AML-193 (cell line): ENCODE measurements around the gene IER3.

ENCODE experiments used
- DNase-seq, 2 experiments: peaks; one replicate each; lab custom pipeline; 2025; lab: John Stamatoyannopoulos, UW

The IER3 gene, protein sequence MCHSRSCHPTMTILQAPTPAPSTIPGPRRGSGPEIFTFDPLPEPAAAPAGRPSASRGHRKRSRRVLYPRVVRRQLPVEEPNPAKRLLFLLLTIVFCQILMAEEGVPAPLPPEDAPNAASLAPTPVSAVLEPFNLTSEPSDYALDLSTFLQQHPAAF

DNA sequence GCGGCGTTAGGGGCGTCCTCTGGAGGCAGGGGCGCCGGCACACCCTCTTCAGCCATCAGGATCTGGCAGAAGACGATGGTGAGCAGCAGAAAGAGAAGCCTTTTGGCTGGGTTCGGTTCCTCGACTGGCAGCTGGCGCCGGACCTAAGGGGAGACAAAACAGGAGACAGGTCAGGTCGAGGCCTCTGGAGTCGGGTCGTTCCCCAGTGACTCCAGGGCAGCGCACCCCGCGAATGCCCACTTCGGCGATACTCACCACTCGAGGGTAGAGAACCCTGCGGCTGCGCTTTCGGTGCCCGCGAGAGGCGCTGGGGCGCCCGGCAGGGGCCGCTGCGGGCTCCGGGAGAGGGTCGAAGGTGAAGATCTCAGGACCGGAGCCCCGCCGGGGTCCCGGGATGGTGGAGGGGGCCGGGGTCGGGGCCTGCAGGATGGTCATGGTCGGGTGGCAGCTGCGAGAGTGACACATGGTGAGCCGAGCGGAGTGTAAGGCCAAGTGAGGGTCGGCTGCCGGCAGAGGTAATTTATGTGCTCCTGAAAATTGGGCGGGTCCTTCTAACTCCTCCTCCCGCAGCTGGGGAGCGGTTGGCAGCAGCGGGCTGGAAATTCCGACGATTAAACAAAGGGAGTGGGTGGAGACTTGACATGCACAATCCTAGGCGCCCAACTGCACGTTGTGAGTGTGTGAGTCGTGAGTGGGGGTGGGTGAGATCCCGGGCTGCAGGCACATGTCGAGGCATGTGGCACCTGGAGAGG lies at the start of gene IER3:
Gene IER3, minus strand, starts transcription at position 494 of the 752 bp plus-strand sequence. Its CDS starts 29 bp downstream, at position 465.
- peak; percentile 45 to 58 for DNase-seq

DNA sequence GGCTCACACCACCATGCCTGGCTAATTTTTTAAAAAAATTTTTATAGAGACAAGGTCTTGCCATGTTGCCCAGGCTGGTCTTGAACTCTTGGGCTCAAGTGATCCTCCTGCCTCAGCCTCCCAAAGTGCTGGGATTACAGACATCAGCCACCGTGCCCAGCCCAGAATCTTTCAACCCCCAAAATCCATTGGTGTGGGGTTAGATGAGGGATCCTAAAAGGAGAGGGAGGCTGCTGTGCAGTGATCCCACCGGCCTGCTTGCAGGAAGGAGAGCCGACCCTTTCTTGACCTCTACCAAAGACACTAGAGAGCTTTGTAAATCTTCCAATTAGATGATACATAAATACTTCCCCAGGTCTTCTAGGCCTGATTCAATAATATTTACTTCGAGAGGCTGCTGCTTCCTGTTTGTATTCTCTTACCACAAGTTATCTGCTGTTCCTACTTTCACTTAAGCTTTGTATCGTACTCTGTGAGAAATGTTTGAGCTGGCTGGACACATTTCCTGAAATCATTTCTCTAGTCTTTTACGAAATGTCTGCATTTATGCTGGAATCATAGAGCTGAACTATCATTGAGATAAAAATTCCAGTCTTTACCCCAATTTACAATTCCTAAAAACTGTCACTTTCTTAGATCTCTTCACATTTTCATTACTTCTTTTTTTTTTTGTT lies 49.3 kb upstream of the IER3 start:
- DNase-seq: peak; percentile 23 to 42

DNA sequence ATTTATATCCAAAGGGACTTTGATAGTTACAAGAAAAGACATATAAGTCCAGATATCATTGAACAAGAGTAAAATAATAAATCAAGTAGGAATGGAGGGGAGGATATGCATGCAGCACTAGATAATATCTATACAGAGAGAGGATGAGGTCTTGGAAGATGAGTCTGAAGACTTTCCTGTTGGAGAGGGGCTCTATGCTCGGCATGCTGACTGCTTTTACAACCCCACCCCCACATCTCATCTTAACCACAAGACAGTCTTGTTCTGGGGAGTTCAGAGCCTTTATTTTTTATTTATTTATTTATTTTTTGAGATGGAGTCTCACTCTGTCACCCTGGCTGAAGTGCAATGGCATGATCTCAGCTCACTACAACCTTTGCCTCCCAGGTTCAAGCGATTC lies 48.4 kb upstream of the IER3 start:
- no peak for DNase-seq

DNA sequence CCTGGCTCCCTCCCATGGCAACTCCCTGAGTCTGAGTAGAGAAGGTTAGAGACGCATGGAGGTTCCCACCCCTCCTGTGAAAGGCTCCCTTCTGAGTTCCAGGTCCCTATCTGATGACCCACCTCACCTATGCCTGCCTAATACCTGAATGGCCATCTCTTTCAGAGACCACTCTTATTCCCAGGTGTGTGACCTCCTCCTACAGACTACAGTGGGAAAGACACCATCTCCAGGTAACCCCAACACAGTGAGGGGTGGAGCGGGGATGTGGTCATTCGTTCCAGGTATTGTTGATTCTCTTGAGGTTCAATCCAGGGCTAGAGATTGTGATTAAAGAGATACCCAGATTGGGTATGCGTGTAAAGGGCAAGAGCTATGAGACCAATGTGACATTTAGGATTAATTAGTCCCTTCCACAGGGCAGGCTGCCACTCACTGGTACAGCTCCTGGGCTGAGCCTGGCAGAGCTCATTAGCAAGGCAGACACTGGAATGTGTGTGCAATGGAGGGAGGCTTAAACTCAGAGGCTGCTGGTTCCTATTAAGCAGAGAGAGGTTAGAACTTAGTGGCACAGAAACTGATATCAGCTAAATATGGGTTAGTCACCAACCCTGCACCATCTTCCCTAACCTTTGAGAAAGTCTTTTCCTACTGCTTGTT lies 46.5 kb upstream of the IER3 start:
- no peak for DNase-seq

DNA sequence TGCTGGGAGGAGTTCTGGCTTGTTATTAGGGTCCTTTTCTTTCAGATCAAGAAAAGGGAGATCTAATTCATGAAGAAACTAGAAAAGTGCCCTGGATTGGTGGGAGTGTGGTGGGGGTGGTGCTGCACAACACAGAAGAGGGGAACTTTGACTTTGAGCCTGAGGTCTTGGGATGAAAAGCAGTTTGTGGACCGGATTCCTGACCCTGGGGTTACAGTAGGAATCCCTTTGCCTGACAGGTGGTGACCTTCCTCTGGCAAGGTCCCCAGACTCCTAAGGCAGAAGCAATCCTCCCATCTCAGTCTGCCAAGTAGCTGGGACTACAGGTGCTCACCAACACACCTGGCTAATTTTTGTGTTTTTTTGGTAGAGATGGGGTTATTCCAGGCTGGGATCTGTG lies 45.3 kb upstream of the IER3 start:
- DNase-seq: no peak

DNA sequence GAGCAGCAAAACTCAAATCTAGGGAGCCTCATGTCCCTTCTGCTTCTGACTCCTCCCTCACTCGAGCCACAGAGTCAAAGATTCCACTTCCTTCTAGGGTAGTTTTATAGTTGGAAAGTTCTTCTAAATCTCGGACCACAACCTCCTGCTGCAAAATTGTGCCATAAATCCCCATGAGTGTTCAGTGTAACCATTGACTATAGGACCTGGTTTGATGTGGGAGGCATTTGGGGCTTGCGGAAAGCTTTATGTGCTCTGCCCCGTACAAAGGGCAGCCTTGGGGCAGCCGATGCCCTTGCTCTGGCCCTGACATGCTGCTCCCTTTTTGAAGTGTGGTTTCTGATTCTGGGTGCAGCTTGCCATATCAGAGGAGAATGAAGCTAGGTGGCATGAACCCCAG lies 43.6 kb upstream of the IER3 start:
- peak; percentile 87 to 88 for DNase-seq

DNA sequence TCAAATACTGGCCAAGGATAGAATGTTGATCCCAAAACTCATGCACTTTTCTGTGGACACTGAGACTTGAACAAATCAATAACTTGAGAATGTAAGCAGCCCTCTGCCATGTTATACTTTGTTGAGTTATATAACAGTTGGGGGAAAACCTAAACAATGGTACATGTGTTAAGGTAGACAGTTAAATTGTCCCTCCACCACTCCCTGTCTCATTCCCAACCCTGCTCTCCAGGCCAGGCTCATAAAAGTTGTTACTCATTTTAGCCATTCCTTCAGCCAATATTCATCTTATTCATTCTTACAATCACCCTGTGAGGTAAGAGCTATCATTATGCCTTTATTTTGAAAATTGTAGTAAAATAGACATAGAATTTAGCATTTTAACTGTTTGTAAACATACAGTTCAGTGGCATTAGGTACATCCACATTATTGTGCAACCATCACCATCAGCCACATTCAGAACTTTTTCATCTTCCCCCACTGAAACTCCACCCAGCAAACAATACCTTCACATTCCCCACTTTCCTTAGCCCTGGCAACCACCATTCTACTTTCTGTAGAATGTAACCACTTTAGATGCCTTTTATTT lies 38.2 kb upstream of the IER3 start:
- DNase-seq: no peak

DNA sequence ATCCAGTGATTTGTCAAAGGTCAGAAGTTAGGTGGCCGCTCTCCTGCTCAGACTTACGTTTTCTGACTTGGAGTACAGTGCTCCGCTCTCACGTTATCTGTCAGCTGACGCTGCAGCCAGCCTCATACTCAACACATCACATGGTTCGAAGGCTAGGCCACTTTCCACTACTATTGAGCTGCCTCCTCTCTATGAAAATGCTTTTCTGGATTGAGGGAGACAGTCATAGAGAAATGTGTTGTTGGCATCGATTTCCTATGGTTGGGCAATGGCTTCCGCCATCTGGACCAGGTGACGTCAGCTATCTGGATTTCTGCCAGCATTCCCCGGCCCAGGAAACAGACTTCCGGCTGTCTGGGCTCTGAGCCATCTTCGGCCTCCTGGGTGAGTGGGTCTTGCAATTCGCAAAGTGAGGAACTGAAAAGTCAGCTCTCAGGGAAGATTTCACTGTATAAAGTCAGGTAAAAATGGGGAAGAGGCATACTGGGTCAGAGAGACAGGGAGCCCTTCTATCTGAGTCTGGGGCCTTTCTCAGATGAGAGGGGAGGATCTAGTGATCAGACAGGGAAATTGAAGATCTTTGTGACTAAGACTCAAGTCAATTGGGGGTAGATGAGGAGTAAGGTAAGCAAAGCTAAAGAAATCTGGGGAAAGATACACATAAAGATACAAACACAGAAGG lies 37.5 kb upstream of the IER3 start:
- peak; percentile 98 for DNase-seq

DNA sequence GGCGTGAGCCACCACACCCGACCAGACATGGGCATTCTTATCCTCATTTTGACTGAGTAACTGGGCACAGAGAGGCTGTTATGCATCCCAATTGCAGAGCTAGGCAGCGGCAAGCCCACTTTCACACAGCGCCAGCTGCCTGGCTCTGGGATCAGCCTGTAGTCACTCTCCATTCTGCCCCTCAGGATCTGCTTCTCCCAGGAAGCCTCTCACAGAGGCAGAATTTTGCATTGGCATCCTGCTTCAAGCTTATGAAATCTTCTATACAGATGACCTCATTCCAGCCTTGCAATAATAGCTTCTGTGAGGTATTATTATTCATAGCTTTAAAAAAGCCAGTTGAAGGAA lies 37.0 kb upstream of the IER3 start:
- DNase-seq: no peak

DNA sequence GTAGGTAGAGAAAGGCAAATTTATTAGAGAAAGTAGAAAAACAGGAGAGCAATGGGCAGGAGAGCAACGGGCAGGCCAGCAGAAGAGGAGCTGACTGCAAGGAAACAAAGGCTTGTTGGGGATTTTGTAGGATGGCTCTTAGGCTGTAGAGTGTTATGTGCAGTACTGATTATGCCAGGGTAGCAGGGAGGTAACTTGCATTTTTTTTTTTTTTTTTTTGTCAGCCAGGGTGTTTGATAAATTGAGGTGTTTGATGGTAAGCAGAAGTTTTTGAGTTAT lies 36.2 kb upstream of the IER3 start:
- no peak for DNase-seq

DNA sequence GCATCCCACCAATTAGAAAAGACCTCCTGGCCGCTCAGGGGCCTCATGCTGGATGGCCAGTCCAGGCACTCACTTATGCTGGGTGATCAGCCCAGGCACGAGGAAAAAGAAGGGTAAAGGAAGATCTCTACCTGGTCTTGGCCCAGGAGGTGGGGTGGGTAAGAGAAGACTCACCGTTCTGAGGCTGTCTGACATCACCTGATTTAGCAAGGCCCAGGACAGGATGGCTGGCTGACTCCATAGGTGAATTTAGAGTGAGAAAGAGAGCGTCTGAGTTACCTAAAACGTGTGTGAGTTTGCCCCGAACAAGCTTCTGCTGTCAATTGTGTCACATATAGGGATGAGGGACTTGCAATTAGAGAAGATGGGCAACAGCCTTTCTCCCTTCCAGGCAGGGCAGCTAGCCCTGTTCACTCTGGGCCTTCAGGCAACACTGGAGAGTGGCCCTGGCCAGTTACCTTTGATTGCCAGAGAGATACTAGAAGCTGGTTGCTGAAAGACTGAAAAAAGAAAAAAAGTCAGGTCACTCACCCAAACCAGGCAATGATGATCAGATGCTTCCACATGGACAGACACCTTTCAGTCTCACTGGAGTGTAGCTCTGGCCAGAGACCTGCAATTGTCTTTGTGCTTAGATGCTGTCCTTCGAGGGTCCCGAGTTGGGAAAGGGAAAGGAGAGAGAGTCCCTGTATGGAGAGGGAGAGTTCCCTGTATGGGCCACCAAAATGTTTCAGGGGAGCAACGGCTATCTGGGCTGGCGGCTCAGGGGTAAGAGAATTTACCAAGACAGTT lies 35.7 kb upstream of the IER3 start:
- no peak for DNase-seq

DNA sequence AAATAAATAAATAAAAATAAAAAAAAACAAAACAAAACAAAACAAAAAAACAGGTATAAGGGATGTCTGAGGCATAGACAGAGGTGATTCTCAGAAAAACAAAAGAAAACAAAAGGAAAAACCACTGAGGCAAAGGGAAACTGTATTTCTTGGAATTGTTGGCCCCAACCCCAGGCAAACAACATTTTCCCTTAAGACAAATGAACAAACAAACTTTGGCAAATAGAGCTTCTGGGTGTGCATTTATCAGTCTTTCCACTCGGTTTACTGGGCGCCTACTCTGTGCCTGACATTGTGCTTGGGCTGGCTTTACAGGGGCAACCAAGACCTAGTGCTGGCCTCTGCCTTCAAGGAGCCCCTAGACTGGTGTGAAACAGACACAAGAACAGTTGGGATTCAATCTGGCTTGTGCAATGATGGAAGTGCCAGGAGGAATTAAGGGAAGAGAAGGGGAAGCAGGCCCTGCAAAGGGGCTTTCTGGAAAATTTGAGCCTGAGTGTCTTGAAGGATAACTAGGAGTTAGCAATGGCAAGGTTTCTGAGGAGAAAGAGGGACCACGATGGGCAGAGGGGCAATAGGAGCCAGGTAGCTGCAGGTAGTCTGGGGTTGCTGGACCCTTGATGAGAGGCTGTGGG lies 33.8 kb upstream of the IER3 start:
- no peak for DNase-seq

DNA sequence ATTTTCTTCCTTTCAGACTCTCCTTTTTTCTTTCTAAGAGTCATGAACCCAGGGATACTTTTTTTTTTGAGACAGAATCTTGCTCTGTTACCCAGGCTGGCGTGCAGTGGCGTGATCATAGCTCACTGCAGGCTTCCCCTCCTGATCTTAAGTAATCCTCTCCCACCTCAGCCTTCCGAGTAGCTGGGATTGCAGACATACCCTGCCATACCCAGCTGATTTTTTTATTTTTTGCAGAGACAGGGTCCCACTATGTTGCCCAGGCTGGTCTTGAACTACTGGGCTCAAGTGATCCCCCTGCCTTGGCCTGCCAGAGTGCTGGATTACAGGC lies 32.8 kb upstream of the IER3 start:
- DNase-seq: no peak

DNA sequence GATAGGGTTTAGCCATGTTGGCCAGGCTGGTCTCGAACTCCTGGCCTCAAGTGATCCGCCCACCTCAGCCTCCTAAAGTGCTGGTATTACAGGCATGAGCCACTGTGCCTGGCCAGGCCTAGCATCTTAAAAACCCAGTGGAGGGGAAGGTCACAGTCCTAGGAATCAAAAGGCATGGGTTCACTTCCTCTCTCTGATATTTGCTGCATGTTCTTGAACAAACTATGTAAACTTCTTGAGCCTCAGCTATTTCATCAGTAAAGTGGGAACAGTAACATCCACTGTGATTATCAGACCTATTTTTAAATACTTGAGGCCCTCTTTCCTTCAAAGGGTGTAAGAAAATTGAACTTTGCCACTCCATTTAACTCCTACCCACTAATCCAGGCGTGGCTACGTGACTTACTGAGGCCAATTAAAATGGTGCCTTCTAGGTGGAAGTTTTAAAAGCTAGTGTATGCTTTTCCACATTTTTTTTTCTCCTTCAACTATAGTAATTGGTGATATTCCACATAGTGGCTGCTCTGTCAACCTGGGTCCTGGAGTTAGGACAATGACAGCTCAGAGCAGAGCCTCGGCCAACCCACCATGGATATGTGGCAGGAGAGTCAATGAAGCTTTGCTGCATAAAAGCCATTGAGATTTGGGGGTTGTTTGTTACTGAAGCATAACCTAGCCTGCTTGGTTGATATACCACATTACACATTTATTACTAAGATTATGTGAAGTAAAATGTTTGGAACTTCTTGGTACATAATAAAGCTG lies 32.2 kb upstream of the IER3 start:
- DNase-seq: no peak

DNA sequence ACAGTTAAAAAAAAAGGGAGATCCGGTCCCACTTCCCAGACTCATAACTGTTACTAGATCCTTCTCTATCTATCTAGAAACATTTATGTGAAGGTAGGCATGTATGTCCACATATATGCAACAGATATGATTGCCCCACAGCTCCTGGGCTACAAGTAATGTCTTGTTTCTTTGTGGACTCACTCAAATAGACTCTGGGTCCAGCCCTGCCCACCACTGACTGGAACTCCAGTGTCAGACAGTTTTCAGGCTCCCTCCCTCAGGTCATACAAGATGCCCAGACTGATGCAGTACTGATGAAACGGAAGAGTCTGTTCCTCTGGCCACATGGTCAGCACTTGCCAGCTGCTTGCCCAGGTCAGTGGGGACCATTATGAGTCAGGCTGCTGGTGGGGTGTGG lies 30.8 kb upstream of the IER3 start:
- DNase-seq: no peak

DNA sequence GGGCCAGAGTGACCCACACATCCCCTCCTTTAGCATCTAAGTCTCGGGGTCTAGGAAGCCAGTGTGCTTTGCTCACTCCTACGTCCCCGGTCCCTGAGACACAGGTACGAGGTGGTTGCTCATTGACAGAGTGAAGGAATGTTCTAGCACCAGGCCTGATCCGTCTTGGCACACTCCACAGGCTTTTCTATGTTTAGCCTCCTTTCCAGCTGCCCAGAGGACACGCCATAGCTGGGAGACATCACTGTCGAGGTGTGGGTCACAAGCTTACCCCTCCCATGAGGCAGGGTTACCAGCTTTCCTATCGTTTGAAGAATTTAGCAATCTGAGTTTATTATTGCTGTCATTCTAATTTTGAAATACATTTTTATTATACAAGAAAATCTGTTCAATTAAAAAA lies 30.4 kb upstream of the IER3 start:
- DNase-seq: no peak

DNA sequence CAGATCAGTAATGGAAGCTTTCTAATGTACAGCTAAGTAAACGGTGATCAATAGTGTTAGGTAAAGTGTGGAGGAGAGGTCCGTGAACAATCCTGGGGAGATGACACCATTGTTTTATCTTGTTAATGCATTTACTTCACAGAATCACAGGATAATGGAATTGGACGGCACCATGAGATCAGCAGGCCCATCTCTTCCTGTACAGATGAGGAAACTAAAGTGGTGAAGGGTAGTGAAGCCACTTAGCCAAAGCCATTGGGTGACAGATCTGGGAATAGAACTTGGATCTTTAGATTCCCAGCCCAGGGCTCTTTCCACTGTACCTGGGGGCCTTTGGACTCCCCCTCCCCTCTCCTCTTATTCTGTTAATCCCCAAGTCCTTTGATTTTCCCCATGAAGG lies 26.2 kb upstream of the IER3 start:
- DNase-seq: no peak

DNA sequence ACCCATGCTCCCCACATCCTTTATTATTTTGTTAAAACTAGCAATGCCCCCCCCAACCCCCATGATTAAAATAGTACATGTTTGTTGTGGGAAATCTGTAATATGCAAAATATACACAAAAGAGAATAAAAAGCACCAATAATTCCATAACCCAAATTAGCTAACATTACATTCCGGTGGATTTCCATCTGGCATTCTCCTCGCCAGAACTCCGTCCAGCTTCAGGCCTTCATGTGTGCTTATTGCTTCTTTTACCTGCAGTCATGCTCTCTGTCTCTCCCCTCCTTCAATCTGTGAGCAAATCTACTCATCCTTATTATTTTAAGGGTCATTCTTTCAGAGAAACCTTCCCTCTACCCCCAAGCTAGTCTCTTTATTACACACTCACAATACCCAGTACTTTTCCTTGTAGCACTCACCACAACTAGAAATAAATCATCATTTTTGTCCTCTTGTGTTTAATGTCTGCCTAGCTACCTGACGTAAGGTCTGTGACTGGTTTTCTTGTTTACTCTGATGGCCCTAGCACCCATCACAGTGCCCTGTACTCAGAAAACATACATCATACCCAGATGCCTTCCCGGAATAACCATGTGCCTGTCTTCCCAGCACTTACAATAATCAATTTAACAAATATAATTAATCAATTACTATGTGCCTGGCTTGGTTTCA lies 25.6 kb upstream of the IER3 start:
- DNase-seq: no peak

DNA sequence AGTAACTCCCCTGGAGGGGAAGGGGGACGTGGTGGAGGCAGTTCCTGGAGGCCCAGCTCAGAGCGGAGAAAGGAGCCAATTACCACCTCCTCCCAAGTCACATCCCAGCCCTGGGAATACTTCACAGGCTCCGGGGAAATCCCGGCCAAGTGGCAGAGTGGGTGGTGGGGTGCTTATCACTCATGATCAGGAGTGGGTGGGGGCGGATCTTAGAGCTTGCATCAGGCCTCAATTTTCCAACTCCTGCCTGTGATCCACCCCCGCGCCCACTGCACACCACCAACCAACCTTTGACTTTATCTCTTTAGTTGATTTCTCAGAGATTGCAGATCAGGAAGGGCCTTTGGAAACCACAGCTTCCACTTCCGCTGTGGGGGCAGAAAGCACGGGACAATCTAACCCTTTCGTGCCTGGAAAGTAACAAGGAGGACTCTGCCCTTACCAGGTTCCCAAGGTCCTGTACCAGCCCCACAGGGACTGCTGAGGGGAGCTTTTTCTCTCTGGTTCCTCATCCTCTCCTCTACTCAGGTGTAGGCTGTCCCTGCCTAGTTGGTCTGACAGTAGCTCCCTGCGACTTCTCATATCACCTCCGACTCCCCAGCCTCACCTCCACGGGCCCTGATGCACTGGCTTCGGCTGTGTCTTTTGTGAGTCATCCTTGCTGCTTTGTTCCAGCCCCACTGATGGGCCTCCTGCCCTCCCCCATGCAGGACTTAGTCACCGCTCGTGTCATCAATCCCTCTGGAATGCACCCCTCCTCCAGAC lies 24.9 kb upstream of the IER3 start:
- peak in 1 of 2 experiments; percentile 28 for DNase-seq
